Fibroblast of lung (primary cell): ENCODE data around the gene KIF2A. TPM values are rescaled to one million over a fixed set of nuclear protein-coding genes. Genes with fewer than 3 reads are reported as not detected.

Experiments used
- DNase-seq, 2 donors: peaks; one replicate each; pipeline versions ENCODE4 v3.0.0 to v3.0.0-alpha.2; 2010; ENCODE audit warnings: low read depth in 2 of 2
- H2AFZ ChIP-seq: 2 replicates; pipeline ENCODE4 v1.5.1; 2012; ENCODE audit warnings: low read length, control low read depth, inconsistent platforms
- H3K27ac ChIP-seq: 2 replicates; pipeline ENCODE4 v1.5.1; 2011; ENCODE audit warnings: low read length, control low read depth; ENCODE audit not compliant: insufficient read depth
- H3K27me3 ChIP-seq: 2 replicates; pipeline ENCODE4 v1.5.1; 2011; ENCODE audit warnings: mild to moderate bottlenecking, low read length; ENCODE audit not compliant: control insufficient read depth, insufficient read depth
- H3K36me3 ChIP-seq: 2 replicates; pipeline ENCODE4 v1.5.1; 2011; ENCODE audit warnings: low read length; ENCODE audit not compliant: control insufficient read depth, insufficient read depth
- H3K4me1 ChIP-seq: 2 replicates; pipeline ENCODE4 v1.5.1; 2011; ENCODE audit warnings: low read length; ENCODE audit not compliant: control insufficient read depth, insufficient read depth; ENCODE audit errors: extremely low read depth
- H3K4me2 ChIP-seq: 2 replicates; pipeline ENCODE4 v1.5.1; 2011; ENCODE audit warnings: low read length, control low read depth; ENCODE audit not compliant: insufficient read depth; ENCODE audit errors: extremely low read depth
- H3K4me3 ChIP-seq, 4 experiments: fragments of 200-600 bp in 1 of 4; sonication (generic) in 1 of 4; replicated peaks in 1 of 4; 2 replicates each; pipeline ENCODE4 v1.5.1; 2011 to 2016; ENCODE audit warnings: low read length in 4 of 4, low read depth in 3 of 4, mild to moderate bottlenecking in 3 of 4, control low read depth in 2 of 4, inconsistent platforms in 1 of 4, mixed read lengths in 1 of 4; ENCODE audit not compliant: insufficient read depth in 1 of 4; ENCODE audit errors: control extremely low read depth in 1 of 4
- H3K79me2 ChIP-seq: 2 replicates; pipeline ENCODE4 v1.5.1; 2012; ENCODE audit warnings: mild to moderate bottlenecking, low read length, inconsistent platforms; ENCODE audit not compliant: control insufficient read depth, insufficient read depth
- H3K9ac ChIP-seq: 2 replicates; pipeline ENCODE4 v1.5.1; 2011; ENCODE audit warnings: mild to moderate bottlenecking, low read length, control low read depth; ENCODE audit not compliant: insufficient read depth
- H3K9me3 ChIP-seq: 2 replicates; pipeline ENCODE4 v1.5.1; 2012; ENCODE audit warnings: low read depth, low read length; ENCODE audit not compliant: control insufficient read depth, insufficient read depth
- H4K20me1 ChIP-seq: 2 replicates; pipeline ENCODE4 v1.5.1; 2011; ENCODE audit warnings: low read length; ENCODE audit not compliant: control insufficient read depth, insufficient read depth; ENCODE audit errors: extremely low read depth
- EZH2 ChIP-seq: IDR thresholded peaks from 2 replicates; pipeline ENCODE4 v1.5.1; 2012; ENCODE audit warnings: low read length, control low read depth, mild to moderate bottlenecking; ENCODE audit errors: missing control alignments
- polyA plus RNA-seq, 2 donors: library from polyadenylated mRNA; depleted of rRNA in 1 of 2; stranded (reverse) in 1 of 2; unstranded in 1 of 2; fragments of >200 nt; gene quantifications; 2 replicates each; pipeline ENCODE4 v1.2.1, GENCODE V29; 2011 to 2012; ENCODE audit warnings: missing spikeins in 1 of 2
- total RNA-seq: library from RNA; depleted of rRNA; stranded (reverse); fragments of >200 nt; gene quantifications from 2 replicates; pipeline ENCODE4 v1.2.1, GENCODE V29; 2014
- TF ChIP-seq, protein P1 (sequence below), 2 donors: IDR thresholded peaks in 1 of 2; conservative IDR thresholded peaks in 1 of 2; 1 replicate in 1 of 2; 2 replicates in 1 of 2; pipeline ENCODE4 v1.5.1; 2011 to 2012; ENCODE audit warnings: low read length in 2 of 2, control low read depth in 1 of 2, inconsistent platforms in 1 of 2, low read depth in 1 of 2, mild to moderate bottlenecking in 1 of 2

Gene KIF2A
- total and polyA plus RNA-seq, 2 donors (not counting 1 experiment from before 2014, with no cell fraction given) = 43.7 to 59.3 TPM

GRCh38 chr5:62419609-62420008 is 113.6 kb downstream of the KIF2A start:
- no peak overlapping the region for H3K4me3 ChIP-seq
- H3K4me2 ChIP-seq = no peak overlapping the region
- H3K4me1 ChIP-seq = no peaks in the 10 kb centered on the region
- H2AFZ ChIP-seq = no peak overlapping the region
- no peak for DNase-seq
- no peak overlapping the region for H3K27ac ChIP-seq
- no peaks in the 10 kb centered on the region for H3K27me3 ChIP-seq
- H3K79me2 ChIP-seq = peaks cover 28% of the 10 kb centered on the region
- no peaks in the 10 kb centered on the region for H3K36me3 ChIP-seq
- no peaks in the 10 kb centered on the region for H4K20me1 ChIP-seq
- H3K9me3 ChIP-seq = no peaks in the 10 kb centered on the region
- TF ChIP-seq EZH2 = no peak
- TF ChIP-seq, protein P1, sequence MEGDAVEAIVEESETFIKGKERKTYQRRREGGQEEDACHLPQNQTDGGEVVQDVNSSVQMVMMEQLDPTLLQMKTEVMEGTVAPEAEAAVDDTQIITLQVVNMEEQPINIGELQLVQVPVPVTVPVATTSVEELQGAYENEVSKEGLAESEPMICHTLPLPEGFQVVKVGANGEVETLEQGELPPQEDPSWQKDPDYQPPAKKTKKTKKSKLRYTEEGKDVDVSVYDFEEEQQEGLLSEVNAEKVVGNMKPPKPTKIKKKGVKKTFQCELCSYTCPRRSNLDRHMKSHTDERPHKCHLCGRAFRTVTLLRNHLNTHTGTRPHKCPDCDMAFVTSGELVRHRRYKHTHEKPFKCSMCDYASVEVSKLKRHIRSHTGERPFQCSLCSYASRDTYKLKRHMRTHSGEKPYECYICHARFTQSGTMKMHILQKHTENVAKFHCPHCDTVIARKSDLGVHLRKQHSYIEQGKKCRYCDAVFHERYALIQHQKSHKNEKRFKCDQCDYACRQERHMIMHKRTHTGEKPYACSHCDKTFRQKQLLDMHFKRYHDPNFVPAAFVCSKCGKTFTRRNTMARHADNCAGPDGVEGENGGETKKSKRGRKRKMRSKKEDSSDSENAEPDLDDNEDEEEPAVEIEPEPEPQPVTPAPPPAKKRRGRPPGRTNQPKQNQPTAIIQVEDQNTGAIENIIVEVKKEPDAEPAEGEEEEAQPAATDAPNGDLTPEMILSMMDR (conservative IDR thresholded peaks at IDR 0.05 in 1 of 2, IDR thresholded peaks at IDR 0.05 in 1 of 2; ENCODE audit: low read depth in 1 of 2, low read length in 2 of 2) = no peak
- H3K9ac ChIP-seq = no peak overlapping the region

- Histone ChIP-seq H3K27ac (no peak overlapping the region), H3K4me2 (no peak overlapping the region), H3K9me3 (no peaks in the 10 kb centered on the region), H3K4me1 (no peaks in the 10 kb centered on the region), H3K4me3 (no peak overlapping the region), H3K27me3 (no peaks in the 10 kb centered on the region), H3K36me3 (no peaks in the 10 kb centered on the region), H3K79me2 (peaks cover 21% of the 10 kb centered on the region), H2AFZ (no peak overlapping the region), H3K9ac (no peak overlapping the region), H4K20me1 (no peaks in the 10 kb centered on the region)
- DNase-seq = no peak
- TF ChIP-seq EZH2 = no peak
- TF ChIP-seq, protein P1 (conservative IDR thresholded peaks at IDR 0.05 in 1 of 2, IDR thresholded peaks at IDR 0.05 in 1 of 2; ENCODE audit: low read depth in 1 of 2, low read length in 2 of 2) = no peak
These were observed 115.4 kb downstream of the KIF2A start for GRCh38 chr5:62421414-62421813.

DNA sequence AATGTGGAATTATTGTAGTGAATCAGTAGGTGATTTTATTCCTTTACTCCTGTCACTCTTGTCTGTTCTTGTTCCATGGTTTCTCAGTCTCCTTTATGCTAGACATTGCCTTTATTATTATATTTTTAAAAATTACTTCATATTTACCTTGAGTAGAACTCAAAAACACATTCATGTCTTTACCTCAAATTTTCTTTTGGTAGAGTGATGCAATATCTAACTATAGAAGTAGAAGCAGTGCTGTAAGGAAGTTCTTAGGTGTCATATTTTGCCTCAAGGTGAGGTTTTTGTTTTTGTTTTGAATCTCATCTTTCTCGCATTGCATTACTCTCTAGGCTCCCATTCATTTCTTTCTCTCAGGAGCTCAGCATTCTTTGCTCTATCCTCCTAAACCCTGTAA is 118.8 kb downstream of the KIF2A start:
- Histone ChIP-seq H3K4me2 (no peak overlapping the region), H2AFZ (no peak overlapping the region), H4K20me1 (no peaks in the 10 kb centered on the region), H3K79me2 (peaks cover 11% of the 10 kb centered on the region), H3K4me3 (no peak overlapping the region), H3K9ac (no peak overlapping the region), H3K36me3 (no peaks in the 10 kb centered on the region), H3K27ac (no peak overlapping the region), H3K9me3 (no peaks in the 10 kb centered on the region), H3K27me3 (no peaks in the 10 kb centered on the region), H3K4me1 (no peaks in the 10 kb centered on the region)
- no peak for TF ChIP-seq EZH2
- no peak for DNase-seq
